IMR-90 (cell line): ENCODE results near the gene CKB. TPM values are rescaled to one million over a fixed set of nuclear protein-coding genes. Genes with fewer than 3 reads are reported as not detected.

Experiments
- MXI1 ChIP-seq: IDR thresholded peaks from 2 replicates; pipeline ENCODE4 v1.6.1; 2012; ENCODE audit warnings: low read depth, mild to moderate bottlenecking, low read length, moderate library complexity, borderline replicate concordance
- NFE2L2 ChIP-seq: fragments of 150-350 bp; IDR thresholded peaks from 2 replicates; pipeline ENCODE4 v1.6.1; 2016; ENCODE audit warnings: low read depth, mild to moderate bottlenecking, low read length
- RCOR1 ChIP-seq: IDR thresholded peaks from 2 replicates; pipeline ENCODE4 v1.6.1; 2012; ENCODE audit warnings: mild to moderate bottlenecking, low read length, improper control_type of control experiment; ENCODE audit not compliant: insufficient replicate concordance
- polyA plus RNA-seq, 3 experiments: library from polyadenylated mRNA; depleted of rRNA; stranded (reverse); fragments of >200 nt; gene quantifications; 2 replicates each; pipeline ENCODE4 v1.2.3, GENCODE V29; 2012; ENCODE audit warnings: low replicate concordance in 1 of 3
- total RNA-seq: library from RNA; depleted of rRNA; stranded (reverse); fragments of >200 nt; gene quantifications from 2 replicates; pipeline ENCODE4 v1.2.3, GENCODE V29; 2012

CKB gene
- total and polyA plus RNA-seq, 2 of the 4 experiments (the other 2 are of a cell fraction) = 17.7 to 82.6 TPM

- TF ChIP-seq NFE2L2 (no peak), RCOR1 (no peak), MXI1 (no peak)
Measured at GRCh38 chr14:103501041-103501870, 21.4 kb downstream of the CKB start (continued).
